HCT116 (cell line): ENCODE results near the gene SPTBN4. TPM values are rescaled to one million over a fixed set of nuclear protein-coding genes. Genes with fewer than 3 reads are reported as not detected.
A peak's percentile ranks its signal among the peaks of the same experiment; 100 is the strongest.

ENCODE experiments used
- ATAC-seq: fragments of 200-7000 bp; cut with Tn5 transposase; 2 replicates; pipeline ENCODE4 v1.9.1; 2020; ENCODE audit warnings: mild to moderate bottlenecking, moderate library complexity
- BruUV-seq: library from RNA; stranded (reverse); fragments of 400-500 nt; replicated peaks from 2 replicates; lab custom pipeline; 2021; lab: Mats Ljungman, UMichigan
- CTCF ChIA-PET: fragments of 300-600 bp; sonication (Branson Sonifier 250); formaldehyde crosslinking; loops from one replicate; lab custom pipeline; 2021; ENCODE audit warnings: antibody characterized with exemption; lab: Charles Lee
- POLR2A ChIA-PET: fragments of 300-600, 350-600 bp; sonication (Branson Sonifier 250); formaldehyde crosslinking; loops from one replicate; lab custom pipeline; 2021; ENCODE audit warnings: antibody characterized with exemption; lab: Charles Lee
- RAD21 ChIA-PET, 2 experiments: fragments of 300-600 bp; sonication (Branson Sonifier 250); formaldehyde crosslinking; loops; one replicate each; lab custom pipeline; 2023; ENCODE audit warnings: low total read pairs in 2 of 2; ENCODE audit not compliant: uncharacterized antibody in 2 of 2, unreplicated experiment in 2 of 2, low non-redundant PET in 1 of 2; lab: Charles Lee
- DNase-seq: peaks from one replicate; pipeline ENCODE4 v3.0.0-alpha.2; 2010; ENCODE audit warnings: low read depth, low spot score
- H2AFZ ChIP-seq: fragments of 200-600 bp; shearing (Covaris generic), sonication (generic); 2 replicates; pipeline ENCODE4 v1.6.1; 2017; ENCODE audit warnings: low read depth, mixed run types, mixed read lengths, antibody characterized with exemption, low read length; ENCODE audit not compliant: poor library complexity, severe bottlenecking
- H3K27ac ChIP-seq: 2 replicates; pipeline ENCODE4 v1.5.1; 2012; ENCODE audit warnings: low read depth, low read length
- H3K27me3 ChIP-seq: fragments of 200-600 bp; sonication (generic); 2 replicates; pipeline ENCODE4 v1.6.1; 2016; ENCODE audit warnings: mixed run types, low read length, mixed read lengths; ENCODE audit not compliant: insufficient read depth
- H3K36me3 ChIP-seq, 2 experiments: fragments of 200-500 bp in 1 of 2; fragments of 200-600 bp in 1 of 2; sonication (Bioruptor generic) in 1 of 2; sonication (generic) in 1 of 2; 2 replicates each; pipeline versions ENCODE4 v1.5.1 to v1.6.1; 2014 to 2016; ENCODE audit warnings: low read length in 2 of 2, inconsistent platforms in 1 of 2, mixed read lengths in 1 of 2, mixed run types in 1 of 2; ENCODE audit not compliant: insufficient read depth in 2 of 2, control insufficient read depth in 1 of 2
- H3K4me1 ChIP-seq, 2 experiments: fragments of 200-600 bp in 1 of 2; sonication (generic) in 1 of 2; 2 replicates each; pipeline versions ENCODE4 v1.5.1 to v1.6.1; 2012 to 2017; ENCODE audit warnings: low read length in 2 of 2, inconsistent platforms in 1 of 2, mild to moderate bottlenecking in 1 of 2, mixed read lengths in 1 of 2, mixed run types in 1 of 2, moderate library complexity in 1 of 2; ENCODE audit not compliant: insufficient read depth in 2 of 2, control insufficient read depth in 1 of 2
- H3K4me2 ChIP-seq: fragments of 200-600 bp; sonication (generic); 2 replicates; pipeline ENCODE4 v1.6.1; 2017; ENCODE audit warnings: mixed run types, low read length, mixed read lengths
- H3K4me3 ChIP-seq, 2 experiments: fragments of 200-600 bp in 1 of 2; sonication (generic) in 1 of 2; replicated peaks in 1 of 2; 2 replicates each; pipeline ENCODE4 v1.5.1; 2011 to 2016; ENCODE audit warnings: low read length in 2 of 2, control low read depth in 1 of 2, low read depth in 1 of 2, mild to moderate bottlenecking in 1 of 2, mixed read lengths in 1 of 2, mixed run types in 1 of 2
- H3K79me2 ChIP-seq: fragments of 200-600 bp; sonication (generic); 2 replicates; pipeline ENCODE4 v1.6.1; 2017; ENCODE audit warnings: mild to moderate bottlenecking, mixed run types, low read length, moderate library complexity, mixed read lengths; ENCODE audit not compliant: insufficient read depth
- H3K9ac ChIP-seq: fragments of 200-600 bp; sonication (generic); 2 replicates; pipeline ENCODE4 v1.6.1; 2016; ENCODE audit warnings: low read length, mixed read lengths
- H3K9me2 ChIP-seq: fragments of 200-600 bp; sonication (generic), shearing (Covaris generic); 2 replicates; pipeline ENCODE4 v1.6.1; 2017; ENCODE audit warnings: mixed run types, mild to moderate bottlenecking, moderate library complexity; ENCODE audit not compliant: insufficient read depth
- H3K9me3 ChIP-seq, 2 experiments: fragments of 200-500 bp in 1 of 2; fragments of 200-600 bp in 1 of 2; sonication (Bioruptor generic) in 1 of 2; sonication (generic) in 1 of 2; 2 replicates each; pipeline ENCODE4 v1.6.1; 2014 to 2017; ENCODE audit warnings: low read length in 2 of 2, mixed read lengths in 2 of 2, inconsistent platforms in 1 of 2, low read depth in 1 of 2, mild to moderate bottlenecking in 1 of 2, mixed run types in 1 of 2, moderate library complexity in 1 of 2; ENCODE audit not compliant: control insufficient read depth in 1 of 2, insufficient read depth in 1 of 2
- H4K20me1 ChIP-seq: fragments of 200-600 bp; sonication (generic), shearing (Covaris generic); 2 replicates; pipeline ENCODE4 v1.6.1; 2017; ENCODE audit warnings: mixed run types, mild to moderate bottlenecking, moderate library complexity; ENCODE audit not compliant: insufficient read depth
- ATF3 ChIP-seq: IDR thresholded peaks from 2 replicates; pipeline ENCODE4 v1.6.1; 2012
- CBX3 ChIP-seq: IDR thresholded peaks from 2 replicates; pipeline ENCODE4 v1.6.1; 2012; ENCODE audit warnings: low read depth
- CEBPB ChIP-seq: IDR thresholded peaks from 2 replicates; pipeline ENCODE4 v1.6.1; 2012; ENCODE audit warnings: low read depth
- EGR1 ChIP-seq: IDR thresholded peaks from 2 replicates; pipeline ENCODE4 v1.6.1; 2012; ENCODE audit warnings: low read depth
- EZH2phosphoT487 ChIP-seq: fragments of 200-600 bp; IDR thresholded peaks from 2 replicates; pipeline ENCODE4 v1.6.1; 2018; ENCODE audit warnings: antibody characterized with exemption, borderline replicate concordance
- JUND ChIP-seq: IDR thresholded peaks from 2 replicates; pipeline ENCODE4 v1.6.1; 2012
- POLR2AphosphoS5 ChIP-seq: IDR thresholded peaks from 2 replicates; pipeline ENCODE4 v1.6.1; 2011; ENCODE audit warnings: mild to moderate bottlenecking, low read depth, low read length, moderate library complexity
- RAD21 ChIP-seq: IDR thresholded peaks from 2 replicates; pipeline ENCODE4 v1.6.1; 2012; ENCODE audit warnings: low read depth, mild to moderate bottlenecking
- SP1 ChIP-seq: IDR thresholded peaks from 2 replicates; pipeline ENCODE4 v1.6.1; 2012; ENCODE audit warnings: low read depth
- SRF ChIP-seq: IDR thresholded peaks from 2 replicates; pipeline ENCODE4 v1.6.1; 2012; ENCODE audit warnings: low read depth
- YY1 ChIP-seq: IDR thresholded peaks from 2 replicates; pipeline ENCODE4 v1.6.1; 2011; ENCODE audit warnings: low read length, low read depth, moderate library complexity, mild to moderate bottlenecking; ENCODE audit not compliant: insufficient replicate concordance; ENCODE audit errors: extremely low read depth
- ZFX ChIP-seq: fragments of 450-650 bp; IDR thresholded peaks from 2 replicates; pipeline ENCODE4 v1.6.1; 2017
- intact Hi-C: fragments of 100-400 bp; cut with micrococcal nuclease; formaldehyde crosslinking; loops from 2 replicates; pipeline ENCODE4 v1.10.0; 2022
- total RNA-seq: library from RNA; stranded (reverse); gene quantifications from one replicate; pipeline ENCODE4 v1.2.1, GENCODE V29; 2021; ENCODE audit not compliant: unreplicated experiment
- TF ChIP-seq, protein P1 (sequence below): IDR thresholded peaks from 2 replicates; pipeline ENCODE4 v1.6.1; 2012
- TF ChIP-seq, protein P2 (sequence below), 3 experiments: fragments of 200-600 bp in 1 of 3; sonication (generic) in 1 of 3; IDR thresholded peaks in 2 of 3; conservative IDR thresholded peaks in 1 of 3; 2 replicates each; pipeline ENCODE4 v1.5.1; 2012 to 2017; ENCODE audit warnings: low read depth in 2 of 3, low read length in 2 of 3, antibody characterized with exemption in 1 of 3, borderline replicate concordance in 1 of 3, control low read depth in 1 of 3, mild to moderate bottlenecking in 1 of 3, mixed read lengths in 1 of 3, mixed run types in 1 of 3, moderate library complexity in 1 of 3; ENCODE audit not compliant: insufficient read depth in 1 of 3

The SPTBN4 gene
- total RNA-seq, 1 experiment from 2014 or later: 4.6 TPM

GRCh38 chr19:40549007-40549708 is 82.4 kb downstream of the SPTBN4 start:
- Histone ChIP-seq H3K27me3 (no peaks in the 10 kb centered on the region), H3K27ac (no peak overlapping the region), H3K36me3 (no peaks in the 10 kb centered on the region), H3K9me3 (no peaks in the 10 kb centered on the region; a peak in 1 of 4 replicates), H3K79me2 (no peaks in the 10 kb centered on the region), H3K4me1 (peaks cover 4 to 11% of the 10 kb centered on the region in 2 experiments), H3K4me3 (peak overlapping the region; percentile 26 to 45), H3K4me2 (peak overlapping the region; percentile 77), H2AFZ (peak overlapping the region; percentile 28)
- no TSS peak for BruUV-seq
- CTCF ChIA-PET: interaction anchor here (0.6 to 2.0 kb wide), 19 partner anchors 9 to 1410 kb away, joined by 3 to 27 read pairs (median 4); partner anchors contain the start of genes LTBP4 and RABAC1
- intact Hi-C loops: loop anchor here (1.0 to 5.0 kb wide), 2 partner anchors 49 to 88 kb away; no protein-coding TSS in a partner anchor
- TF ChIP-seq EZH2phosphoT487 (no peak), YY1 (peak; percentile 40), CBX3 (0 out of 2 replicates have a peak, but pooled peaks have one; percentile 52), SP1 (no peak), POLR2AphosphoS5 (0 out of 2 replicates have a peak, but pooled peaks have one; percentile 28), RAD21 (peak; percentile 57), ZFX (no peak), CEBPB (no peak), ATF3 (no peak), SRF (no peak), EGR1 (no peak), JUND (no peak)
- TF ChIP-seq, protein P1, sequence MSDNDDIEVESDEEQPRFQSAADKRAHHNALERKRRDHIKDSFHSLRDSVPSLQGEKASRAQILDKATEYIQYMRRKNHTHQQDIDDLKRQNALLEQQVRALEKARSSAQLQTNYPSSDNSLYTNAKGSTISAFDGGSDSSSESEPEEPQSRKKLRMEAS: 0 out of 2 replicates have a peak, but pooled peaks have one; percentile 37
- TF ChIP-seq, protein P2, sequence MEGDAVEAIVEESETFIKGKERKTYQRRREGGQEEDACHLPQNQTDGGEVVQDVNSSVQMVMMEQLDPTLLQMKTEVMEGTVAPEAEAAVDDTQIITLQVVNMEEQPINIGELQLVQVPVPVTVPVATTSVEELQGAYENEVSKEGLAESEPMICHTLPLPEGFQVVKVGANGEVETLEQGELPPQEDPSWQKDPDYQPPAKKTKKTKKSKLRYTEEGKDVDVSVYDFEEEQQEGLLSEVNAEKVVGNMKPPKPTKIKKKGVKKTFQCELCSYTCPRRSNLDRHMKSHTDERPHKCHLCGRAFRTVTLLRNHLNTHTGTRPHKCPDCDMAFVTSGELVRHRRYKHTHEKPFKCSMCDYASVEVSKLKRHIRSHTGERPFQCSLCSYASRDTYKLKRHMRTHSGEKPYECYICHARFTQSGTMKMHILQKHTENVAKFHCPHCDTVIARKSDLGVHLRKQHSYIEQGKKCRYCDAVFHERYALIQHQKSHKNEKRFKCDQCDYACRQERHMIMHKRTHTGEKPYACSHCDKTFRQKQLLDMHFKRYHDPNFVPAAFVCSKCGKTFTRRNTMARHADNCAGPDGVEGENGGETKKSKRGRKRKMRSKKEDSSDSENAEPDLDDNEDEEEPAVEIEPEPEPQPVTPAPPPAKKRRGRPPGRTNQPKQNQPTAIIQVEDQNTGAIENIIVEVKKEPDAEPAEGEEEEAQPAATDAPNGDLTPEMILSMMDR (IDR thresholded peaks at IDR 0.05 in 2 of 3, conservative IDR thresholded peaks at IDR 0.05 in 1 of 3; ENCODE audit: borderline replicate concordance in 1 of 3, insufficient read depth in 1 of 3, low read depth in 2 of 3, low read length in 2 of 3): peak; percentile 43 to 64 (median 59)
- TF ChIP-seq, all 23 proteins: peak for 6
- DNase-seq: peak; percentile 63
- POLR2A ChIA-PET: interaction anchor here (0.6 to 1.8 kb wide), 7 partner anchors 9 to 129 kb away, joined by 3 to 11 read pairs (median 3); partner anchors contain the start of gene BLVRB
- Histone ChIP-seq H4K20me1 (no peaks in the 10 kb centered on the region), H3K9ac (peak overlapping the region; percentile 46; the same call in 1 of the 2 replicates), H3K9me2 (no peaks in the 10 kb centered on the region)
- peak; percentile 98 for ATAC-seq
- RAD21 ChIA-PET: interaction anchor here (0.7 to 0.9 kb wide), 2 partner anchors 49 to 53 kb away, joined by 3 read pairs; no protein-coding TSS in a partner anchor
